GM23338 (cell line): Measurements from ENCODE around the gene TXNRD3. TPM values are rescaled to one million over a fixed set of nuclear protein-coding genes. Genes with fewer than 3 reads are reported as not detected.

Experiments used
- ATAC-seq: fragments of 200-7000 bp; cut with Tn5 transposase; 3 replicates; pipeline ENCODE4 v1.9.1; 2020
- DNase-seq: peaks from one replicate; pipeline ENCODE4 v3.0.0-alpha.2; 2015; ENCODE audit warnings: low spot score
- H2AFZ ChIP-seq: fragments of 200-600 bp; sonication (generic); 2 replicates; pipeline ENCODE4 v1.8.0; 2016; ENCODE audit warnings: antibody characterized with exemption, mild to moderate bottlenecking, moderate library complexity
- H3F3A ChIP-seq: fragments of 200-600 bp; sonication (generic); replicated peaks from 2 replicates; pipeline ENCODE4 v1.8.0; 2017; ENCODE audit warnings: antibody characterized with exemption, mixed run types, low read depth
- H3K27ac ChIP-seq: fragments of 200-600 bp; sonication (generic); 2 replicates; pipeline ENCODE4 v1.6.1; 2016; ENCODE audit warnings: low read depth
- H3K27me3 ChIP-seq: fragments of 200-600 bp; sonication (generic); 2 replicates; pipeline ENCODE4 v1.8.0; 2016; ENCODE audit warnings: mild to moderate bottlenecking, mixed run types, moderate library complexity; ENCODE audit not compliant: insufficient read depth
- H3K36me3 ChIP-seq: fragments of 200-600 bp; sonication (generic); 2 replicates; pipeline ENCODE4 v1.8.0; 2016; ENCODE audit warnings: mild to moderate bottlenecking; ENCODE audit not compliant: insufficient read depth
- H3K4me1 ChIP-seq: fragments of 200-600 bp; sonication (generic); 2 replicates; pipeline ENCODE4 v1.8.0; 2016; ENCODE audit warnings: mild to moderate bottlenecking, moderate library complexity; ENCODE audit not compliant: insufficient read depth
- H3K4me2 ChIP-seq: fragments of 200-600 bp; sonication (generic); 2 replicates; pipeline ENCODE4 v1.7.1; 2017; ENCODE audit warnings: mixed run types
- H3K4me3 ChIP-seq: fragments of 200-600 bp; sonication (generic); 2 replicates; pipeline ENCODE4 v1.6.1; 2016; ENCODE audit warnings: mixed run types
- H3K79me2 ChIP-seq: fragments of 200-600 bp; sonication (generic); replicated peaks from 2 replicates; pipeline ENCODE4 v1.8.0; 2017; ENCODE audit warnings: mild to moderate bottlenecking; ENCODE audit not compliant: insufficient read depth
- H3K9me2 ChIP-seq: fragments of 200-600 bp; sonication (generic); 2 replicates; pipeline ENCODE4 v1.8.0; 2017; ENCODE audit not compliant: insufficient read depth
- H4K20me1 ChIP-seq: fragments of 200-600 bp; sonication (generic); replicated peaks from 2 replicates; pipeline ENCODE4 v1.8.0; 2017; ENCODE audit warnings: mild to moderate bottlenecking; ENCODE audit not compliant: insufficient read depth
- H3K27ac Mint-ChIP-seq: 2 replicates; pipeline ENCODE4 v1.8.0; 2020; ENCODE audit warnings: inconsistent platforms, mild to moderate bottlenecking, moderate library complexity, mixed read lengths
- H3K27me3 Mint-ChIP-seq: 3 replicates; pipeline ENCODE4 v1.8.0; 2022; ENCODE audit warnings: low read depth, mild to moderate bottlenecking, moderate library complexity, mixed read lengths, inconsistent platforms; ENCODE audit not compliant: insufficient read depth, poor library complexity
- H3K36me3 Mint-ChIP-seq: 3 replicates; pipeline ENCODE4 v1.8.0; 2021; ENCODE audit warnings: low read depth, mild to moderate bottlenecking, inconsistent platforms, moderate library complexity, mixed read lengths
- H3K4me1 Mint-ChIP-seq: 3 replicates; pipeline ENCODE4 v1.8.0; 2020; ENCODE audit warnings: mild to moderate bottlenecking, inconsistent platforms, mixed read lengths
- H3K4me3 Mint-ChIP-seq: 3 replicates; pipeline ENCODE4 v1.8.0; 2021; ENCODE audit warnings: moderate library complexity, mild to moderate bottlenecking, inconsistent platforms, mixed read lengths
- H3K9me3 Mint-ChIP-seq: 3 replicates; pipeline ENCODE4 v1.8.0; 2020; ENCODE audit warnings: moderate library complexity, mild to moderate bottlenecking, inconsistent platforms, mixed read lengths
- CREB1 ChIP-seq: fragments of 250-450 bp; sonication (Bioruptor Pico); IDR thresholded peaks from 2 replicates; pipeline ENCODE4 v1.5.0; 2020; ENCODE audit warnings: low read depth, mild to moderate bottlenecking, moderate library complexity
- ETS1 ChIP-seq: IDR thresholded peaks from 2 replicates; pipeline ENCODE4 v1.6.1; 2016; ENCODE audit warnings: antibody characterized with exemption
- EZH2 ChIP-seq: fragments of 200-600 bp; sonication (generic); IDR thresholded peaks from one replicate; pipeline ENCODE4 v1.8.0; 2017; ENCODE audit warnings: antibody characterized with exemption, mild to moderate bottlenecking, low read depth; ENCODE audit not compliant: unreplicated experiment
- EZH2phosphoT487 ChIP-seq: fragments of 200-600 bp; sonication (generic); IDR thresholded peaks from one replicate; pipeline ENCODE4 v1.8.1; 2018; ENCODE audit warnings: antibody characterized with exemption; ENCODE audit not compliant: unreplicated experiment
- JUNB ChIP-seq: IDR thresholded peaks from one replicate; pipeline ENCODE4 v1.6.1; 2016; ENCODE audit warnings: antibody characterized with exemption; ENCODE audit not compliant: unreplicated experiment
- NANOG ChIP-seq: IDR thresholded peaks from 2 replicates; pipeline ENCODE4 v1.6.1; 2016; ENCODE audit warnings: antibody characterized with exemption, borderline replicate concordance
- POLR2AphosphoS5 ChIP-seq: IDR thresholded peaks from 2 replicates; pipeline ENCODE4 v1.6.1; 2016; ENCODE audit warnings: antibody characterized with exemption, low read depth
- ZNF331 ChIP-seq: fragments of 250-450 bp; sonication (Bioruptor Pico); IDR thresholded peaks from 2 replicates; pipeline ENCODE4 v1.5.0; 2020; ENCODE audit warnings: low read depth, mild to moderate bottlenecking, moderate library complexity
- polyA plus RNA-seq: library from polyadenylated mRNA; unstranded; fragments of >200 nt; fragmentation: Nextera tagmentation; extraction: Ambion mirVana; gene quantifications from 2 replicates; pipeline ENCODE4 v1.2.1, GENCODE V29; 2016
- total RNA-seq: library from RNA; depleted of rRNA; stranded (reverse); fragments of >200 nt; shearing (Covaris generic); gene quantifications from 2 replicates; pipeline ENCODE4 v1.2.3, GENCODE V29; 2014
- TF ChIP-seq, protein P1 (sequence below): IDR thresholded peaks from one replicate; pipeline ENCODE4 v1.6.1; 2018; ENCODE audit warnings: antibody characterized with exemption; ENCODE audit not compliant: unreplicated experiment
- TF ChIP-seq, protein P2 (sequence below), 2 experiments: fragments of 200-600 bp in 1 of 2; sonication (generic) in 1 of 2; conservative IDR thresholded peaks; 2 replicates each; pipeline versions ENCODE4 v1.5.1 to v1.6.1; 2016 to 2017; ENCODE audit warnings: antibody characterized with exemption in 2 of 2, low read depth in 2 of 2, mild to moderate bottlenecking in 2 of 2, moderate library complexity in 1 of 2

Gene TXNRD3
- total and polyA plus RNA-seq, 2 experiments from 2014 or later: 3.0 to 4.1 TPM

GRCh38 chr3:126672340-126672739 is 17.4 kb upstream of the TXNRD3 start (continued):
- no peak for TF ChIP-seq JUNB
- TF ChIP-seq ZNF331: no peak
- no peak for TF ChIP-seq ETS1
- no peak for TF ChIP-seq POLR2AphosphoS5
- TF ChIP-seq EZH2: no peak
- no peak for TF ChIP-seq EZH2phosphoT487
- TF ChIP-seq, protein P1, sequence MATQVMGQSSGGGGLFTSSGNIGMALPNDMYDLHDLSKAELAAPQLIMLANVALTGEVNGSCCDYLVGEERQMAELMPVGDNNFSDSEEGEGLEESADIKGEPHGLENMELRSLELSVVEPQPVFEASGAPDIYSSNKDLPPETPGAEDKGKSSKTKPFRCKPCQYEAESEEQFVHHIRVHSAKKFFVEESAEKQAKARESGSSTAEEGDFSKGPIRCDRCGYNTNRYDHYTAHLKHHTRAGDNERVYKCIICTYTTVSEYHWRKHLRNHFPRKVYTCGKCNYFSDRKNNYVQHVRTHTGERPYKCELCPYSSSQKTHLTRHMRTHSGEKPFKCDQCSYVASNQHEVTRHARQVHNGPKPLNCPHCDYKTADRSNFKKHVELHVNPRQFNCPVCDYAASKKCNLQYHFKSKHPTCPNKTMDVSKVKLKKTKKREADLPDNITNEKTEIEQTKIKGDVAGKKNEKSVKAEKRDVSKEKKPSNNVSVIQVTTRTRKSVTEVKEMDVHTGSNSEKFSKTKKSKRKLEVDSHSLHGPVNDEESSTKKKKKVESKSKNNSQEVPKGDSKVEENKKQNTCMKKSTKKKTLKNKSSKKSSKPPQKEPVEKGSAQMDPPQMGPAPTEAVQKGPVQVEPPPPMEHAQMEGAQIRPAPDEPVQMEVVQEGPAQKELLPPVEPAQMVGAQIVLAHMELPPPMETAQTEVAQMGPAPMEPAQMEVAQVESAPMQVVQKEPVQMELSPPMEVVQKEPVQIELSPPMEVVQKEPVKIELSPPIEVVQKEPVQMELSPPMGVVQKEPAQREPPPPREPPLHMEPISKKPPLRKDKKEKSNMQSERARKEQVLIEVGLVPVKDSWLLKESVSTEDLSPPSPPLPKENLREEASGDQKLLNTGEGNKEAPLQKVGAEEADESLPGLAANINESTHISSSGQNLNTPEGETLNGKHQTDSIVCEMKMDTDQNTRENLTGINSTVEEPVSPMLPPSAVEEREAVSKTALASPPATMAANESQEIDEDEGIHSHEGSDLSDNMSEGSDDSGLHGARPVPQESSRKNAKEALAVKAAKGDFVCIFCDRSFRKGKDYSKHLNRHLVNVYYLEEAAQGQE: no peak

GRCh38 chr3:126671521-126671920 is 16.6 kb upstream of the TXNRD3 start:
- H3K27me3 Mint-ChIP-seq: peaks cover 5% of the 10 kb centered on the region
- ATAC-seq (no peak), DNase-seq (no peak)
- Histone ChIP-seq H3K27ac (no peak overlapping the region), H3K4me2 (no peak overlapping the region), H3K9me2 (no peaks in the 10 kb centered on the region), H3F3A (no peaks in the 10 kb centered on the region), H3K36me3 (no peaks in the 10 kb centered on the region), H3K4me3 (no peak overlapping the region), H3K27me3 (no peaks in the 10 kb centered on the region), H4K20me1 (no peaks in the 10 kb centered on the region), H3K4me1 (no peaks in the 10 kb centered on the region), H2AFZ (no peak overlapping the region), H3K79me2 (no peaks in the 10 kb centered on the region)
- no peaks in the 10 kb centered on the region; the same call in 2 of the 3 replicates for H3K9me3 Mint-ChIP-seq
- H3K27ac Mint-ChIP-seq: no peak overlapping the region
- no peaks in the 10 kb centered on the region for H3K36me3 Mint-ChIP-seq
- peaks cover 3% of the 10 kb centered on the region; the same call in 2 of the 3 replicates for H3K4me1 Mint-ChIP-seq
- H3K4me3 Mint-ChIP-seq: no peak overlapping the region
- TF ChIP-seq ETS1 (no peak), CREB1 (CRISPR knock-in tag) (no peak), JUNB (no peak), ZNF331 (no peak), NANOG (no peak), POLR2AphosphoS5 (no peak)
- TF ChIP-seq, protein P1: no peak
- TF ChIP-seq, protein P2, sequence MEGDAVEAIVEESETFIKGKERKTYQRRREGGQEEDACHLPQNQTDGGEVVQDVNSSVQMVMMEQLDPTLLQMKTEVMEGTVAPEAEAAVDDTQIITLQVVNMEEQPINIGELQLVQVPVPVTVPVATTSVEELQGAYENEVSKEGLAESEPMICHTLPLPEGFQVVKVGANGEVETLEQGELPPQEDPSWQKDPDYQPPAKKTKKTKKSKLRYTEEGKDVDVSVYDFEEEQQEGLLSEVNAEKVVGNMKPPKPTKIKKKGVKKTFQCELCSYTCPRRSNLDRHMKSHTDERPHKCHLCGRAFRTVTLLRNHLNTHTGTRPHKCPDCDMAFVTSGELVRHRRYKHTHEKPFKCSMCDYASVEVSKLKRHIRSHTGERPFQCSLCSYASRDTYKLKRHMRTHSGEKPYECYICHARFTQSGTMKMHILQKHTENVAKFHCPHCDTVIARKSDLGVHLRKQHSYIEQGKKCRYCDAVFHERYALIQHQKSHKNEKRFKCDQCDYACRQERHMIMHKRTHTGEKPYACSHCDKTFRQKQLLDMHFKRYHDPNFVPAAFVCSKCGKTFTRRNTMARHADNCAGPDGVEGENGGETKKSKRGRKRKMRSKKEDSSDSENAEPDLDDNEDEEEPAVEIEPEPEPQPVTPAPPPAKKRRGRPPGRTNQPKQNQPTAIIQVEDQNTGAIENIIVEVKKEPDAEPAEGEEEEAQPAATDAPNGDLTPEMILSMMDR (conservative IDR thresholded peaks at IDR 0.05; ENCODE audit: low read depth in 2 of 2): no peak
